Measurements from ENCODE around the gene GRIA3.
"Not testable (repeated sequence)": the region's sequence is repeated elsewhere in the genome, so short reads cannot be mapped to it uniquely, and the experiment has no call there.

GRIA3 gene

GRCh38 chrX:123464709-123465108 is 280.6 kb downstream of the GRIA3 start:
- DNase-seq (ENCODE audit: low spot score) = no peak

- no peak for DNase-seq (ENCODE audit: low spot score)
Measured at GRCh38 chrX:123468481-123468880, 284.4 kb downstream of the GRIA3 start.

- DNase-seq (ENCODE audit: low spot score) = no peak
Measured at GRCh38 chrX:123475068-123475724, 291.1 kb downstream of the GRIA3 start.

- DNase-seq (ENCODE audit: low spot score) = peak; percentile 1
Measured at GRCh38 chrX:123476611-123477219, 292.6 kb downstream of the GRIA3 start.

GRCh38 chrX:123477673-123478072 is 293.6 kb downstream of the GRIA3 start:
- DNase-seq (ENCODE audit: low spot score) = no peak

- no peak for DNase-seq (ENCODE audit: low spot score)
Measured at GRCh38 chrX:123481913-123482851, 298.1 kb downstream of the GRIA3 start.

GRCh38 chrX:123486297-123486696 is 302.2 kb downstream of the GRIA3 start:
- no peak for DNase-seq (ENCODE audit: low spot score)

- DNase-seq (ENCODE audit: low spot score) = no peak
Measured at GRCh38 chrX:123487236-123487635, 303.2 kb downstream of the GRIA3 start.

GRCh38 chrX:123487669-123488068 is 303.6 kb downstream of the GRIA3 start:
- no peak for DNase-seq (ENCODE audit: low spot score)

- no peak for DNase-seq (ENCODE audit: low spot score)
Measured at GRCh38 chrX:123489011-123489410, 304.9 kb downstream of the GRIA3 start.

GRCh38 chrX:123493857-123494256 is 309.8 kb downstream of the GRIA3 start:
- DNase-seq (ENCODE audit: low spot score) = no peak

- DNase-seq (ENCODE audit: low spot score) = no peak
Measured at GRCh38 chrX:123499787-123500186, 315.7 kb downstream of the GRIA3 start.

- DNase-seq (ENCODE audit: low spot score) = no peak
Measured at GRCh38 chrX:123504047-123504446, 320.0 kb downstream of the GRIA3 start.

- no peak for DNase-seq (ENCODE audit: low spot score)
Measured at GRCh38 chrX:123504630-123505270, 320.7 kb downstream of the GRIA3 start.

- no peak for DNase-seq (ENCODE audit: low spot score)
Measured at GRCh38 chrX:123513585-123514278, 329.7 kb downstream of the GRIA3 start.

GRCh38 chrX:123514279-123514640 is 330.2 kb downstream of the GRIA3 start:
- DNase-seq (ENCODE audit: low spot score) = not testable (repeated sequence)

GRCh38 chrX:123518791-123519190 is 334.7 kb downstream of the GRIA3 start:
- DNase-seq (ENCODE audit: low spot score) = no peak

GRCh38 chrX:123525123-123525725 is 341.1 kb downstream of the GRIA3 start:
- peak; percentile 31 for DNase-seq (ENCODE audit: low spot score)

- not testable (repeated sequence) for DNase-seq (ENCODE audit: low spot score)
Measured at GRCh38 chrX:123530726-123531125, 346.6 kb downstream of the GRIA3 start.

Measured in SW480 (cell line).